HG02970 (cell line): ENCODE results near the gene C7orf25.
"Not testable (repeated sequence)": the region's sequence is repeated elsewhere in the genome, so short reads cannot be mapped to it uniquely, and the experiment has no call there.

Experiments used
- ATAC-seq: cut with Tn5 transposase; IDR thresholded peaks from one replicate; pipeline ENCODE4 v1.9.1; 2021; ENCODE audit warnings: mild to moderate bottlenecking, moderate library complexity, moderate number of reproducible peaks; ENCODE audit not compliant: unreplicated experiment, low FRiP score

The C7orf25 gene

GRCh38 chr7:42930889-42931288 is 19.0 kb upstream of the C7orf25 start:
- no peak for ATAC-seq

- no peak for ATAC-seq
Measured at GRCh38 chr7:42929449-42929848, 17.6 kb upstream of the C7orf25 start.

GRCh38 chr7:42928754-42929153 is 16.9 kb upstream of the C7orf25 start:
- ATAC-seq: no peak

- ATAC-seq: no peak
Measured at GRCh38 chr7:42926204-42926603, 14.3 kb upstream of the C7orf25 start.

GRCh38 chr7:42925630-42926029 is 13.8 kb upstream of the C7orf25 start:
- ATAC-seq: no peak

- no peak for ATAC-seq
Measured at GRCh38 chr7:42924223-42924838, 12.5 kb upstream of the C7orf25 start.

DNA sequence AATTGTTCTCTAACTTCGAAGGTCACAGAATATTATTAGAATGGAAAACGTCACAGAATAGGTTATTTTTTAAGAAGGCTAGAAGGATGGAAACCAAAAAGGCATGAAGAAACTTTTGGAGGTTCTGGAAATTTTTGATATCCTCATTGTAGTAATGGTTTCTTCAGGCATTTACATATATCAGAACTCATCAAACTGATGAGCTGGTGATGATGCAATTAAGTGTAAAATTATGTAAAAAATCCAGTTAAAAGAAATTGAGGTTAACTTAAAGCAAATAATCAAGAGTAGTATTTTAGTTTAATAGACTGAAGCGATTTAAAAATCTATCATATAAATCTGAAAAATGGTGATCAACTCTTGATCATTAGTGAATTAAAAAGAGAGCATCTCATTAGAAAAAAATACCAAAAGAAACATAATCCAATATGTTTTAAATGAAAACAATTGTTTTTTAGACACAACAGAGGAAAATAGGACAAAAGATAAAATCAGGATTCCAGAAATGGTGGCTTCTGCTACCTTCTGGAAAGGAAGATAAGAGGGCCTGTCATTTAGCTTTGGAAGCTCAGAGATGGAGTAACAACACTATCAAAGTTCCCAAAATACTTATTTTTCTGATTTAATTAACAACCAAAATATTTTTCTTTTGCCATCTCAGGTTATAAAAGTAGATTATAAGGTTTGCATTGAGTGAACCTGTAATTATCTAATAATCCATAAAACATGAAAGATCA is 10.3 kb upstream of the C7orf25 start:
- no peak for ATAC-seq

- ATAC-seq: no peak
Measured at GRCh38 chr7:42915356-42915755, 3.5 kb upstream of the C7orf25 start.

- ATAC-seq: no peak
Measured at GRCh38 chr7:42914421-42915045, 2.7 kb upstream of the C7orf25 start.

GRCh38 chr7:42914009-42914408 is 2.1 kb upstream of the C7orf25 start:
- no peak for ATAC-seq

GRCh38 chr7:42913591-42913990 is 1.7 kb upstream of the C7orf25 start:
- ATAC-seq: no peak

GRCh38 chr7:42910306-42910705 is 1.6 kb downstream of the C7orf25 start:
- no peak for ATAC-seq

DNA sequence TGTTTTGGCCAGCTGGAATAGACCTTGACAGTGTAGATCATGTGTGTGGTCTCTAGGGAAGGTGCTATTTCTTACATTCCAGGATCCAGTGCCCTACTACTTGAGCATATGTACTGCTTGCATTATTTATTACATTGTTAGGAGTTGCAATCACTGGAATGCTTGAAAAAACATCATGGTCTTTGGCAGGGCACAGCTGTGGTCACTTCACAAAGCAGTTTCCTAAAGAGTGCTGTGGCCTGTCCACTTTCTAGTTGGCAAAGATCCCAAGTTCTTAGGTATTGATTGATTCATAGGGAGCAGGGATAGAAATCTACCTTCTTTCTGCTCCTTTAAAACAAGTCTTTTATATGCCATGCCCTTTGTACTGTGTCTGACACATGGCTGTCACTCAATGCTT is 4.6 kb downstream of the C7orf25 start:
- ATAC-seq: no peak

DNA sequence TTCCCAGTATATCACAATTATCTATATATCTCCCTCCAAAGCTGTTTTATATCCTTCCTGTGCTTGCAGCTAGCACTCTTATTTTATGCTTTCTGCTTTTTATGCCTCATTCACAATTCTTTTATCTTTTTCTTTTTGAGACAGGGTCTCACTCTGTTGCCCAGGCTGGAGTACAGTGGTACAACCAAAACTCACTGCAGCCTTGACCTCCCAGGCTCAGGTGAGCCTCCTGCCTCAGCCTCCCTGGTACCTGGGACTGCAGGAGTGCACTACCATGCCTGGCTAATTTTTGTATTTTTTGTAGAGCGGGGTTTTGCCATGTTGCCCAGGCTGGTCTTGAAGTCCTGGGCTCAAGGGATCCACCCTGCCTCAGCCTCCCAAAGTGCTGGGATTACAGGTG is 5.7 kb downstream of the C7orf25 start:
- no peak for ATAC-seq

- ATAC-seq: no peak
Measured at GRCh38 chr7:42902331-42902730, 9.5 kb downstream of the C7orf25 start.

GRCh38 chr7:42900842-42901241 is 11.0 kb downstream of the C7orf25 start:
- no peak for ATAC-seq

- ATAC-seq: no peak
Measured at GRCh38 chr7:42893346-42894240, 18.3 kb downstream of the C7orf25 start.

DNA sequence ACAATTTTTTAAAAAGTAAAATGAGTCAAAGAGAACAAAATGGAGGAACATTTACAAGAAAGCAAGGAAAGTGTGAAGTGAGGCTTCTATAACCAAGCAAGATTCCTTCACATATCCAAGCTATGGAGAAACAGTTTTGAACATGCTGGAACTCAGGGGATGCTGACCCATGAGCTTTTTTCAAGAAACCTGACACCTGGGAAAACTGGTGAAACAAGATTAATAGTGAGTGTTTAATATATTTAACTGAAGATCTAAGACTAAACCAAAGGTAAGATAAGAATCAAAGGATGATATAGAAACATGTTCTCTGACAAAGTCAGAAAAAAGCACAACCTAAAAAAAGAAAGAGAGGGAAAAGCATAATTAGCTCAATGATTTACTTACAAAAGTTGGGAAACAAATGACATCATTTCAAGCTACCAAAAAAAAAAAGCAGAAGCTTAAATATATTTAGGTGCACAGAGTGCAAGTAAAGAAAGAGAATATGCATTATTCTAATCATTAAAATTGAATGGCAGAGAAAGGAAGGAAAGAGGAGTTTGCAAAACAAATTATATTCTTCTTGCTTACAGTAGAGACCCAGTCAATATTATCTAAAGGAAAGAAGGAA is 24.9 kb downstream of the C7orf25 start:
- no peak for ATAC-seq

DNA sequence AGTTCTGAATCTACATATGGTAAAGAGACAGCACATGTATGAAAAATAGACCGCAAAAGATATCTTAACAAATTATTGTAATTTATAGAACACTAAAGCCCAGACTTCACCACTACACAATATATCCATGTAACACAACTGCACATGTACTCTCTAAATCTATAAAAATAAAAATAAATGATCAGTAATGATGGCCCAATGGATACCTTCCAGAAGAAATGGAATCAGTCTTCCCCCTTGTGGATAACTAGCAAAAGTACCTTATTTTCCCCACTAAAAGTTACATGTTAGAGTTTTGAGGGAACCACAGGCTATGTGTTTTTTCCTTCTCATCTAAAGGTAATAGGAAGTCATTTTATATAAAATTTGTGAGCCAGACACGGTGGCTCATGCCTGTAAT is 25.7 kb downstream of the C7orf25 start:
- no peak for ATAC-seq

- ATAC-seq: not testable (repeated sequence)
Measured at GRCh38 chr7:42885183-42885582, 26.7 kb downstream of the C7orf25 start.
